GM18519 (cell line): ENCODE data around the gene GPR42.
"Not testable (repeated sequence)": the region's sequence is repeated elsewhere in the genome, so short reads cannot be mapped to it uniquely, and the experiment has no call there.

ENCODE experiments used
- ATAC-seq: cut with Tn5 transposase; IDR thresholded peaks from one replicate; pipeline ENCODE4 v1.9.1; 2021; ENCODE audit warnings: mild to moderate bottlenecking, moderate library complexity; ENCODE audit not compliant: unreplicated experiment, low FRiP score

The GPR42 gene

GRCh38 chr19:35392742-35393715, 22.2 kb downstream of the GPR42 start:
- ATAC-seq, result no peak

DNA sequence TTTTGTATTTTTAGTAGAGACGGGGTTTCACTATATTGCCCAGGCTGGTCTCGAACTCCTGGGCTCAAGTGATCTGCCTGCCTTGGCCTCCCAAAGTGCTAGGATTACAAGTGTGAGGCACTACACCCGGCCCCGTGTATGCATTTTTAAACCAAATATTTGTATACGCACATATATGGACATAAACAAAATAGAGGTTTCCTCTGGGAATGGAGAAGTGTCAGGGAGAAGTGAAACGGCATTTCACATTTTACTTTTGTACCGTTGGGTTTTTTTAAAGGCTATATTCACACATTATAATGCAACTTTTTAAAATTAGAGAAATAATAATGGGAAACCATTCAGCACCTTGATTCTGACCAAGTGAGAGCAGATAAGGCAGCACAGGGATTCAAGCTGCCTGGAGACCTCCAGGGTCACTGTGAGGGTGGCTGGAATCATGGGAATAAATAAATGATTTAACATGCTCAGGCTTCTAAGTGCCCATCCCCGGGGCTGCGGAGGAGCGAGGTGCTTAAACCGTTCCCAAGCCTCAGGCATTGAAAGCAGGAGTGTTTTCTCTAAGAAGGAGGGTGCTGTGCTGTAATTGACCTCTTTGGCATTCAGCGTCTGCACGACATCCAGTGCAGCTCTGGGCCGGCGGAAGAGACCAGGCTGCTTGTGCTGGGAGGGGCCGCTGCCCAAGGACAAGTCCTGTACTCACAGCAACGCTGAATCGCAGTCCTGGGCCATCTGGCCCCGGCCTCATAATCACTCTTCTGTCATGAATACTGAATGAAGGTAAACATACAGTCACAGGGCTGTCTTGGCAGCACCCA, 24.7 kb downstream of the GPR42 start:
- ATAC-seq, result no peak

DNA sequence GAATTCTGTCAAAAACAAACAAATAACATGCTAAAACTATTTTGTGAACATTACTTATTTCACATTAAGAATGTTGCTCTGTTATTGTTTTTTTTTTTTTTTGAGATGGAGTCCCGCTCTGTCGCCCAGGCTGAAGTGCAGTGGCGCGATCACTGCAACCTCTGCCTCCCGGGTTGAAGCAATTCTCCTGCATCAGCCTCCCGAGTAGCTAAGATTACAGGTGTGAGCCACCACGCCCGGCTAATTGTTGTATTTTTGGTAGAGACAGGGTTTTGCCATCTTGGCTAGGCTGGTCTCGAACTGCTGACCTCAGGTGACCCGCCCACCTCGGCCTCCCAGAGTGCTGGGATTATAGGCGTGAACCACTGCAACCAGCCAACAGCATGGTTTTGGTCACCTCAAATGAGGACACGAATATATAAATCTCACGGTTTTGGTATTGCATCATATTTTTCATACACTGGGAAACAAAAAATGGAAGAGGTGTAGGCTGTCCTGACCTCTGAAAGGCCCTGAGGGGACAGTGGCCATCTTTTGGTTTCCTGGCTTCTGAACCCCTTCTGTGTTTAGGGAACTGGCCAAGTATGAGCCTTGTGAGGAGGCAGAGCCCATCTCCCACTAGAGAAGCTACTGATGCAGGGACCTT, 25.5 kb downstream of the GPR42 start:
- ATAC-seq, result no peak

DNA sequence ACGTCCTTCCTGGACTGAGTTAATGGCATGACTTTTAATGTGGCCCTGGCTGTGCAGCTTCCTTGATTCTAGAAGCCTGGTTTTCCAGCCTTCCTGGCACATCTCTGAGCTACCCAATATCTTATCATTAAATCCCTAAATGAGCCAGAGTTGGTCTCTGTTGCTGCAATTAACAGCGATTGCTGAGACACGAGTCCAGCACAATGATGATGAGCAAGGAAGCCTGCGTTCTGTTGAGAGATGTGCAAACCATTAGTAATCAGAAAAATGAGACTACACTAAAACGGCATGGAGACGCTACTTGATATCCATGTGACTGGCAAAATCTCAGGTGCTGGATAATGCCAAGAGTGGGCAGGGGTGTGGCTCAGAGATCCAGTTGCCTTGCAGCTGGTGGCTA, 26.2 kb downstream of the GPR42 start:
- no peak for ATAC-seq

DNA sequence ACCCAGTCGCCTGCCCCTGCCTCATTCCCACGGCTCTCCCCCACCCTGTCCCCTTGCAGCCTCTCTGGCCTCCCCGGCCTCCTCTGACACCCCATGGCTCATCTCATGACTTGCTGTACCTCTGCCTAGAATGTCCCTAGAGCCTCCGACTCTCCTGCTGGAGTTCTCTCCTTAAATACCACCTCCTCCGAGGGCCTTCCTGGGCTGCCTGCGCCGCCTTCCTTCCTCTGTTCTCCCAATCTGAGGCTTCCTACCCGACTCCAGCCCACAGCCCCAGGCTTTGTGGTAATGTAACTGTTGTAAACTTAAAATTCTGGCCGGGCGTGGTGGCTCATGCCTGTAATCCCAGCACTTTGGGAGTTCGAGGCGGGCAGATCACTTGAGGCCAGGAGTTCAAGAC, 27.7 kb downstream of the GPR42 start:
- no peak for ATAC-seq

- no peak for ATAC-seq
These were observed 28.4 kb downstream of the GPR42 start for GRCh38 chr19:35399231-35399630.

DNA sequence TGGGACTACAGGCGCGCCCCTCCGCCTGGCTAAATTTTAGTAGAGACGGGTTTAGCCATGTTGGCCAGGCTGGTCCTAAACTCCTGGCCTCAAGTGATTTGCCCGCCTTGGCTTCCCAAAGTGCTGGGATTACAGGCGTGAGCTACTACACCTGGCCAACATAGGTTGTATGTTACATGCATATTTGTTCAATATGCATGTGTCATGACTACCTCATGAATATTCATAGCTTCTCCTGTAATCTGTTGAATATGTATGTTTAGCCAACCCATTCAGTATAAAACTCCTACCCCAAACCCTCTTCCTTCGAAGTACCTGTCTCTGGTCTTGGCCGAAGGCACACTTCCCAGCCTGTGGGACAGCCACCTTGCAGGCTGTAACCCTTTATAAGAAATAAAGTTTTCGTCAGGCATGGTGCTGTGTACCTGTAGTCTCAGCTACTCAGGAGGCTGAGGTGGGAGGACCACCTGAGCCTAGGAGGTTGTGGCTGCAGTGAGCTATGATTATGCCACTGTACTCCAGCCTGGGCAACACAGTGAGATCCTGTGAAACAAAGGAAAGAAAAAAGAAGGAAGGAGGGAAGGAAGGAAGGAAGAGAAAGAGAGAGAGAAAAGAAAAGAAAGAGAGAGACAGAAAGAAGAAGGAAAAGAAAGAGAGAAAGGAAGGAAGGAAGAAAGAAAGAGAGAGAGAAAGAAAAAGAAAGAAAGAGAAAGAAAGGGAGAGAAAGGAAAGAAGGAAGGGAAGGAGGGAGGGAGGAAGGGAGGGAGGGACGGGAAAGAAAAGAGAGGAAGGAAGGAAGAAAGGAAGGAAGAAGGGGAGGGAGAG, 29.3 kb downstream of the GPR42 start:
- no peak for ATAC-seq

DNA sequence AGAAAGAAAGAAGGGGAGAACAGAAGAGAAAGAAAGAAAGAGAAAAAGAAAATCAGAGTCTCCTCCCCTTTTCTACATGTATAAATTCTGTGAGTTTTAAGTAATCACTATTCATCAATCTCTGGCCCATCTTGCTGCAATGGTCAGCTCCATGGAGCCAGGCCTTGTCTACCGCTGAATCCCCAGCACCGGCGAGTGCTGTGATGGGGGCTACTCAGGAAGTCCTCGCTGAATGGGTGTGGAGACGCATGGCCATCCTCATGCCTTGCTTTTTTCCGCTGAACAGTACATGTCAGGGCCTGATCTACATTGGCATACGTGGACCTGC, 29.9 kb downstream of the GPR42 start:
- no peak for ATAC-seq

GRCh38 chr19:35401416-35401815, 30.5 kb downstream of the GPR42 start:
- not testable (repeated sequence) for ATAC-seq

- ATAC-seq, result no peak
These were observed 32.4 kb downstream of the GPR42 start for GRCh38 chr19:35403116-35403760.

DNA sequence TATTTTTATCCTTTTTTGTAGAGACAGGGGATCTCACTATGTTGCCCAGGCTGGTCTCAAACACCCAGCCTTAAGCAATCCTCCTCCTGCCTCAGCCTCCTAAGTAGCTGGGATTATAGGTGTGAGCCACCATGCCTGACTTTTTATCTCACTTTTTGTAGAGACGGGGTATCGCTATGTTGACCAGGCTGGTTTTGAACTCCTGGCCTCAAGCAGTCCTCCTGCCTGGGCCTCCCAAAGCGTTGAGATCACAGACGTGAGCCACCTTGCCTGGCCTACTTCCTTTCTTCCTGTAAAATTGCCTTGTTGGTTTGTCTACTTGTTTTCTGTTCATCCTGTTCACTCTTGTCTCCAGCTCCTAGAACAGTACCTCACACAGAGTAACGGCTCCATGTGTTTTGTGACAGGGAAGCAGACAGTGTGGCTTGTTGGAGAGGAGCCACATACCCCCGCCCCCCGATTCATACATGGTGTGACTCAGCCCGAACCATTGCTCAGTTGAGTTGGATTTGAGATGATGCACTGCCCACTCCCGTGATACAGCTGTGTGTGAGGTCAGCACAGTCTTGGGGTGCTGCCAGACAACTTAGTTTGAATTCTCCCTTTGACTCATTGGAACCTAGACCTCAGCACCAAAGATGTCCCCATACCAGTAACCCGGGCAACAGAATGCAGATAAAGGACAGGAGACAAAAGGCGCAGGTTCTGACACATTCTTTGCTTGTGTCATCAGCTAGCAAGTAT, 34.2 kb downstream of the GPR42 start:
- ATAC-seq, result no peak

DNA sequence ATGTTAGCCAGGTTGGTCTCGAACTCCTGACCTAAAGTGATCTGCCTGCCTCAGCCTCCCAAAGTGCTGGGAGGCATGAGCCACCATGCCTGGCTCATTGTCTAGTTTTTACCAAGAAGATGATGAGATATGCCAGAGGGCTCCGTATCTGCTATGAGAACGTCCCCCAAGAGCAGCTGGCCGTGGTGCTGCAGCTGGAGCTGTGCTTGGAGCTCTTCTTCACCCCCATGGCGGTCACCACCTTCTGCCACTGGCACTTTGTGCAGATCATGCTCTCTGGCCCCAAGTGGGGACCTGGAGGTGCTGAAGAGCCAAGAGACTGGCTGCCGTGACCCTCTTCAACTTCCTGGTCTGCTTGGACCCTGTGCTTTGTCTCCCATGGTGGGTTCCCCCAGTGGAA, 36.8 kb downstream of the GPR42 start:
- no peak for ATAC-seq

DNA sequence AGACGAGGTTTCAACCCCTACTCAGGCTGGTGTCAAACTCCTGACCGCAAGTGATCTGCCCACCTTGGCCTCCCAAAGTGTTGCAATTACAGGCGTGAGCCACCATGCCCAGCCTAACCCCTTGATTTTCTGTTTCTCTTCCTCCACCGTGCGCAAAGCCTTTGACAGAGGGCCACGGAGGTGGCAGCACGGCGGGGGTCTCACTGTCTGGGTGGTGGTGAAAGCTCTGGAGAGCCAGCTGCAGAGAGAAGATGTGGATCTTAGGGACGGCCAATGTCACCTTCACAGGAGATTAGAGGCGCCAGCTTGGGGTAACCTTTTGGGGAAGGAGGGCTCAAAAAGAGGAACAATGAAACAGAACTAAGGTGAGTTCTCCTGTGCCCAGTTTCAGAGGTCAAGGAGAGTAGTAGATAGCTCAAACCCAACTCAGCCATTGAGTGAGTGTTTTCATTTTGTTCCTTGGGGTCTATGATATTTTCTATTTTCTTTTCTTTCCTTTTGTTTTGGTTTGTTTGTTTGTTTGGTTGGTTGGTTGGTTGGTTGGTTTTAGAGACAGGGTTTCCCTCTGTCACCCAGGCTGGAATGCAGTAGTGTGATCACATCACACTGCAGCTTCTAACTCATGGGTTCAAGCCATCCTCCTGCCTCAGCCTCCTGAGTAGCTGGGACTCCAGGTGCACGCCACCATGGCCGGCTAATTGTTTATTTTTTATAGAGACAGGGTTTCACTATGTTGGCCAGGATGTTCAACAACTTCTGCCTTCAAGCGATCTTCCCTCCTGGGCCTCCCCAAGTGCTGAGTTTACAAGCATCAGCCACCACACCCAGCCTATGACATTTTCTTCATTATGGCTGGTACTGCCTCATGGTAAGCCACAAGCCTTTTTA, 37.7 kb downstream of the GPR42 start:
- ATAC-seq, result no peak

GRCh38 chr19:35409191-35409590, 38.3 kb downstream of the GPR42 start:
- no peak for ATAC-seq

DNA sequence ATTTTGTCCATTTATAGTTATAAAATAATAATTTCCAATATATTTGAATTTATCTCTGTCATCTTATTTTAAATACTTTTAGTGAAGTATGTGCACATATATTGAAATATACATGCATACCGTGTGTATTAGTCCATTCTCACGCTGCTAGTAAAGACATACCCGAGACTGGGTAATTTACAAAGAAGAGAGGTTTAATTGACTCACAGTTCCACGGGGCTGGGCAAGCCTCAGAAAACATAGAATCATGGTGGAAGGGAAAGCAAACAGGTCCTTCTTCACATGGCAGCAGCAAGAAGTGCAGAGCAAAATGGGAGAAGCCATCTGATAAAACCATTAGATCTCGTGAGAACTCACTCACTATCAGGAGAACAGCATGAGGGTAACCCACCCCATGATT, 39.6 kb downstream of the GPR42 start:
- no peak for ATAC-seq

- ATAC-seq, result no peak
These were observed 43.6 kb downstream of the GPR42 start for GRCh38 chr19:35414442-35414841.

GRCh38 chr19:35416331-35416730, 45.5 kb downstream of the GPR42 start:
- no peak for ATAC-seq

GRCh38 chr19:35417278-35417677, 46.4 kb downstream of the GPR42 start:
- ATAC-seq, result no peak
